HCT116 (cell line): ENCODE results near the gene SERINC4. TPM values are rescaled to one million over a fixed set of nuclear protein-coding genes. Genes with fewer than 3 reads are reported as not detected.

ENCODE experiments used
- ATAC-seq: fragments of 200-7000 bp; cut with Tn5 transposase; 2 replicates; pipeline ENCODE4 v1.9.1; 2020; ENCODE audit warnings: mild to moderate bottlenecking, moderate library complexity
- BruUV-seq: library from RNA; stranded (reverse); fragments of 400-500 nt; replicated peaks from 2 replicates; lab custom pipeline; 2021; lab: Mats Ljungman, UMichigan
- CTCF ChIA-PET: fragments of 300-600 bp; sonication (Branson Sonifier 250); formaldehyde crosslinking; loops from one replicate; lab custom pipeline; 2021; ENCODE audit warnings: antibody characterized with exemption; lab: Charles Lee
- POLR2A ChIA-PET: fragments of 300-600, 350-600 bp; sonication (Branson Sonifier 250); formaldehyde crosslinking; loops from one replicate; lab custom pipeline; 2021; ENCODE audit warnings: antibody characterized with exemption; lab: Charles Lee
- RAD21 ChIA-PET, 2 experiments: fragments of 300-600 bp; sonication (Branson Sonifier 250); formaldehyde crosslinking; loops; one replicate each; lab custom pipeline; 2023; ENCODE audit warnings: low total read pairs in 2 of 2; ENCODE audit not compliant: uncharacterized antibody in 2 of 2, unreplicated experiment in 2 of 2, low non-redundant PET in 1 of 2; lab: Charles Lee
- DNase-seq: peaks from one replicate; pipeline ENCODE4 v3.0.0-alpha.2; 2010; ENCODE audit warnings: low read depth, low spot score
- H2AFZ ChIP-seq: fragments of 200-600 bp; shearing (Covaris generic), sonication (generic); 2 replicates; pipeline ENCODE4 v1.6.1; 2017; ENCODE audit warnings: low read depth, mixed run types, mixed read lengths, antibody characterized with exemption, low read length; ENCODE audit not compliant: poor library complexity, severe bottlenecking
- H3K27ac ChIP-seq: 2 replicates; pipeline ENCODE4 v1.5.1; 2012; ENCODE audit warnings: low read depth, low read length
- H3K27me3 ChIP-seq: fragments of 200-600 bp; sonication (generic); 2 replicates; pipeline ENCODE4 v1.6.1; 2016; ENCODE audit warnings: mixed run types, low read length, mixed read lengths; ENCODE audit not compliant: insufficient read depth
- H3K36me3 ChIP-seq, 2 experiments: fragments of 200-500 bp in 1 of 2; fragments of 200-600 bp in 1 of 2; sonication (Bioruptor generic) in 1 of 2; sonication (generic) in 1 of 2; 2 replicates each; pipeline versions ENCODE4 v1.5.1 to v1.6.1; 2014 to 2016; ENCODE audit warnings: low read length in 2 of 2, inconsistent platforms in 1 of 2, mixed read lengths in 1 of 2, mixed run types in 1 of 2; ENCODE audit not compliant: insufficient read depth in 2 of 2, control insufficient read depth in 1 of 2
- H3K4me1 ChIP-seq, 2 experiments: fragments of 200-600 bp in 1 of 2; sonication (generic) in 1 of 2; 2 replicates each; pipeline versions ENCODE4 v1.5.1 to v1.6.1; 2012 to 2017; ENCODE audit warnings: low read length in 2 of 2, inconsistent platforms in 1 of 2, mild to moderate bottlenecking in 1 of 2, mixed read lengths in 1 of 2, mixed run types in 1 of 2, moderate library complexity in 1 of 2; ENCODE audit not compliant: insufficient read depth in 2 of 2, control insufficient read depth in 1 of 2
- H3K4me2 ChIP-seq: fragments of 200-600 bp; sonication (generic); 2 replicates; pipeline ENCODE4 v1.6.1; 2017; ENCODE audit warnings: mixed run types, low read length, mixed read lengths
- H3K4me3 ChIP-seq, 2 experiments: fragments of 200-600 bp in 1 of 2; sonication (generic) in 1 of 2; replicated peaks in 1 of 2; 2 replicates each; pipeline ENCODE4 v1.5.1; 2011 to 2016; ENCODE audit warnings: low read length in 2 of 2, control low read depth in 1 of 2, low read depth in 1 of 2, mild to moderate bottlenecking in 1 of 2, mixed read lengths in 1 of 2, mixed run types in 1 of 2
- H3K79me2 ChIP-seq: fragments of 200-600 bp; sonication (generic); 2 replicates; pipeline ENCODE4 v1.6.1; 2017; ENCODE audit warnings: mild to moderate bottlenecking, mixed run types, low read length, moderate library complexity, mixed read lengths; ENCODE audit not compliant: insufficient read depth
- H3K9ac ChIP-seq: fragments of 200-600 bp; sonication (generic); 2 replicates; pipeline ENCODE4 v1.6.1; 2016; ENCODE audit warnings: low read length, mixed read lengths
- H3K9me2 ChIP-seq: fragments of 200-600 bp; sonication (generic), shearing (Covaris generic); 2 replicates; pipeline ENCODE4 v1.6.1; 2017; ENCODE audit warnings: mixed run types, mild to moderate bottlenecking, moderate library complexity; ENCODE audit not compliant: insufficient read depth
- H3K9me3 ChIP-seq, 2 experiments: fragments of 200-500 bp in 1 of 2; fragments of 200-600 bp in 1 of 2; sonication (Bioruptor generic) in 1 of 2; sonication (generic) in 1 of 2; 2 replicates each; pipeline ENCODE4 v1.6.1; 2014 to 2017; ENCODE audit warnings: low read length in 2 of 2, mixed read lengths in 2 of 2, inconsistent platforms in 1 of 2, low read depth in 1 of 2, mild to moderate bottlenecking in 1 of 2, mixed run types in 1 of 2, moderate library complexity in 1 of 2; ENCODE audit not compliant: control insufficient read depth in 1 of 2, insufficient read depth in 1 of 2
- H4K20me1 ChIP-seq: fragments of 200-600 bp; sonication (generic), shearing (Covaris generic); 2 replicates; pipeline ENCODE4 v1.6.1; 2017; ENCODE audit warnings: mixed run types, mild to moderate bottlenecking, moderate library complexity; ENCODE audit not compliant: insufficient read depth
- ATF3 ChIP-seq: IDR thresholded peaks from 2 replicates; pipeline ENCODE4 v1.6.1; 2012
- CBX3 ChIP-seq: IDR thresholded peaks from 2 replicates; pipeline ENCODE4 v1.6.1; 2012; ENCODE audit warnings: low read depth
- CEBPB ChIP-seq: IDR thresholded peaks from 2 replicates; pipeline ENCODE4 v1.6.1; 2012; ENCODE audit warnings: low read depth
- CTCF ChIP-seq, 3 experiments: fragments of 200-600 bp in 1 of 3; sonication (generic) in 1 of 3; IDR thresholded peaks in 2 of 3; conservative IDR thresholded peaks in 1 of 3; 2 replicates each; pipeline ENCODE4 v1.5.1; 2012 to 2017; ENCODE audit warnings: low read depth in 2 of 3, low read length in 2 of 3, antibody characterized with exemption in 1 of 3, borderline replicate concordance in 1 of 3, control low read depth in 1 of 3, mild to moderate bottlenecking in 1 of 3, mixed read lengths in 1 of 3, mixed run types in 1 of 3, moderate library complexity in 1 of 3; ENCODE audit not compliant: insufficient read depth in 1 of 3
- EGR1 ChIP-seq: IDR thresholded peaks from 2 replicates; pipeline ENCODE4 v1.6.1; 2012; ENCODE audit warnings: low read depth
- EZH2 ChIP-seq: fragments of 200-600 bp; sonication (generic); IDR thresholded peaks from 2 replicates; pipeline ENCODE4 v1.6.1; 2017; ENCODE audit warnings: antibody characterized with exemption, mixed run types
- EZH2phosphoT487 ChIP-seq: fragments of 200-600 bp; IDR thresholded peaks from 2 replicates; pipeline ENCODE4 v1.6.1; 2018; ENCODE audit warnings: antibody characterized with exemption, borderline replicate concordance
- FOSL1 ChIP-seq: IDR thresholded peaks from 2 replicates; pipeline ENCODE4 v1.6.1; 2012; ENCODE audit warnings: low read depth
- JUND ChIP-seq: IDR thresholded peaks from 2 replicates; pipeline ENCODE4 v1.6.1; 2012
- SIN3A ChIP-seq: IDR thresholded peaks from 2 replicates; pipeline ENCODE4 v1.6.1; 2012; ENCODE audit warnings: low read depth
- SRF ChIP-seq: IDR thresholded peaks from 2 replicates; pipeline ENCODE4 v1.6.1; 2012; ENCODE audit warnings: low read depth
- YY1 ChIP-seq: IDR thresholded peaks from 2 replicates; pipeline ENCODE4 v1.6.1; 2011; ENCODE audit warnings: low read length, low read depth, moderate library complexity, mild to moderate bottlenecking; ENCODE audit not compliant: insufficient replicate concordance; ENCODE audit errors: extremely low read depth
- ZFX ChIP-seq: fragments of 450-650 bp; IDR thresholded peaks from 2 replicates; pipeline ENCODE4 v1.6.1; 2017
- intact Hi-C: fragments of 100-400 bp; cut with micrococcal nuclease; formaldehyde crosslinking; loops from 2 replicates; pipeline ENCODE4 v1.10.0; 2022
- total RNA-seq: library from RNA; stranded (reverse); gene quantifications from one replicate; pipeline ENCODE4 v1.2.1, GENCODE V29; 2021; ENCODE audit not compliant: unreplicated experiment
- TF ChIP-seq, protein P1 (sequence below): IDR thresholded peaks from 2 replicates; pipeline ENCODE4 v1.6.1; 2011; ENCODE audit warnings: mild to moderate bottlenecking, low read length, moderate library complexity; ENCODE audit not compliant: insufficient replicate concordance; ENCODE audit errors: extremely low read depth

The SERINC4 gene
- total RNA-seq, 1 experiment from 2014 or later: 0.12 TPM

GRCh38 chr15:43795197-43795596 lies 4.8 kb downstream of the SERINC4 start (continued):
- TF ChIP-seq CTCF (IDR thresholded peaks at IDR 0.05 in 2 of 3, conservative IDR thresholded peaks at IDR 0.05 in 1 of 3; ENCODE audit: borderline replicate concordance in 1 of 3, insufficient read depth in 1 of 3, low read depth in 2 of 3, low read length in 2 of 3) (no peak), EZH2phosphoT487 (no peak)
- TF ChIP-seq, all 23 proteins: peak for 0

GRCh38 chr15:43794269-43795037 lies 5.6 kb downstream of the SERINC4 start:
- intact Hi-C loops: no loop called here
- Histone ChIP-seq H3K4me3 (no peak overlapping the region), H4K20me1 (no peaks in the 10 kb centered on the region), H3K79me2 (peaks cover 37% of the 10 kb centered on the region), H3K9me2 (no peaks in the 10 kb centered on the region), H3K36me3 (peaks cover 31 to 40% of the 10 kb centered on the region in 2 experiments), H3K27ac (no peak overlapping the region), H2AFZ (no peak overlapping the region), H3K9me3 (no peaks in the 10 kb centered on the region), H3K4me2 (no peak overlapping the region), H3K9ac (no peak overlapping the region), H3K4me1 (peaks cover 13 to 23% of the 10 kb centered on the region in 2 experiments), H3K27me3 (no peaks in the 10 kb centered on the region)
- CTCF ChIA-PET: interaction anchor here (0.6 kb wide), 1 partner anchor 17 kb away, joined by 3 read pairs; the partner anchor contains the start of gene ELL3
- TF ChIP-seq EGR1 (no peak), ZFX (no peak), ATF3 (no peak), JUND (no peak), YY1 (no peak), FOSL1 (no peak), SIN3A (no peak), CBX3 (no peak), CEBPB (no peak), SRF (no peak), EZH2 (no peak), CTCF (IDR thresholded peaks at IDR 0.05 in 2 of 3, conservative IDR thresholded peaks at IDR 0.05 in 1 of 3; ENCODE audit: borderline replicate concordance in 1 of 3, insufficient read depth in 1 of 3, low read depth in 2 of 3, low read length in 2 of 3) (no peak)
- TF ChIP-seq, protein P1, sequence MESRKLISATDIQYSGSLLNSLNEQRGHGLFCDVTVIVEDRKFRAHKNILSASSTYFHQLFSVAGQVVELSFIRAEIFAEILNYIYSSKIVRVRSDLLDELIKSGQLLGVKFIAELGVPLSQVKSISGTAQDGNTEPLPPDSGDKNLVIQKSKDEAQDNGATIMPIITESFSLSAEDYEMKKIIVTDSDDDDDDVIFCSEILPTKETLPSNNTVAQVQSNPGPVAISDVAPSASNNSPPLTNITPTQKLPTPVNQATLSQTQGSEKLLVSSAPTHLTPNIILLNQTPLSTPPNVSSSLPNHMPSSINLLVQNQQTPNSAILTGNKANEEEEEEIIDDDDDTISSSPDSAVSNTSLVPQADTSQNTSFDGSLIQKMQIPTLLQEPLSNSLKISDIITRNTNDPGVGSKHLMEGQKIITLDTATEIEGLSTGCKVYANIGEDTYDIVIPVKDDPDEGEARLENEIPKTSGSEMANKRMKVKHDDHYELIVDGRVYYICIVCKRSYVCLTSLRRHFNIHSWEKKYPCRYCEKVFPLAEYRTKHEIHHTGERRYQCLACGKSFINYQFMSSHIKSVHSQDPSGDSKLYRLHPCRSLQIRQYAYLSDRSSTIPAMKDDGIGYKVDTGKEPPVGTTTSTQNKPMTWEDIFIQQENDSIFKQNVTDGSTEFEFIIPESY: no peak
- RAD21 ChIA-PET: no interaction called here
- DNase-seq (no peak), ATAC-seq (no peak)
- no TSS peak for BruUV-seq
- POLR2A ChIA-PET: no interaction called here
